Measurements from ENCODE around the gene NCOA7.

NCOA7 gene

DNA sequence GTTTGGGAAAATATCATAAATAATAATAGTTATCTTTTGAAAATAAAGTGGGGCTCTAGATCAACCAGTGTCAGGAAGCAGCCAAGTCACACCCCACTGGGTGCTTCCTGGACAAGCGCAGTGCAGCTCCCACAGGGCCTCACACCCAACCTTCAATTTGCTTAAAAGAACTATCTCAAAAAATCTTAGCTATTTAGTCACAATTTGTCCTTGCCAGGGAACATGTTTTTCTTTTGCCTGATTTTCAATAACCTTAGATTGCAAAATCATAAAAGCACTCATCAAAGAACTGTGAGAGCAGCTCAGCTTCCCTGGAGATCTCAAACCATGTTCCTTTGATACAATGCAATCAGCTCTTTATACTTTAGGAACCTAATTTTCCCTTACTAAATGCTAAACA, 1.6 kb upstream of the NCOA7 start:
- TF ChIP-seq ZFX (IDR thresholded peaks at IDR 0.05; ENCODE audit: borderline replicate concordance): no peak
- TF ChIP-seq, protein P1, sequence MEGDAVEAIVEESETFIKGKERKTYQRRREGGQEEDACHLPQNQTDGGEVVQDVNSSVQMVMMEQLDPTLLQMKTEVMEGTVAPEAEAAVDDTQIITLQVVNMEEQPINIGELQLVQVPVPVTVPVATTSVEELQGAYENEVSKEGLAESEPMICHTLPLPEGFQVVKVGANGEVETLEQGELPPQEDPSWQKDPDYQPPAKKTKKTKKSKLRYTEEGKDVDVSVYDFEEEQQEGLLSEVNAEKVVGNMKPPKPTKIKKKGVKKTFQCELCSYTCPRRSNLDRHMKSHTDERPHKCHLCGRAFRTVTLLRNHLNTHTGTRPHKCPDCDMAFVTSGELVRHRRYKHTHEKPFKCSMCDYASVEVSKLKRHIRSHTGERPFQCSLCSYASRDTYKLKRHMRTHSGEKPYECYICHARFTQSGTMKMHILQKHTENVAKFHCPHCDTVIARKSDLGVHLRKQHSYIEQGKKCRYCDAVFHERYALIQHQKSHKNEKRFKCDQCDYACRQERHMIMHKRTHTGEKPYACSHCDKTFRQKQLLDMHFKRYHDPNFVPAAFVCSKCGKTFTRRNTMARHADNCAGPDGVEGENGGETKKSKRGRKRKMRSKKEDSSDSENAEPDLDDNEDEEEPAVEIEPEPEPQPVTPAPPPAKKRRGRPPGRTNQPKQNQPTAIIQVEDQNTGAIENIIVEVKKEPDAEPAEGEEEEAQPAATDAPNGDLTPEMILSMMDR (IDR thresholded peaks at IDR 0.05): no peak
- H3K27ac ChIP-seq: peak overlapping the region; percentile 86

DNA sequence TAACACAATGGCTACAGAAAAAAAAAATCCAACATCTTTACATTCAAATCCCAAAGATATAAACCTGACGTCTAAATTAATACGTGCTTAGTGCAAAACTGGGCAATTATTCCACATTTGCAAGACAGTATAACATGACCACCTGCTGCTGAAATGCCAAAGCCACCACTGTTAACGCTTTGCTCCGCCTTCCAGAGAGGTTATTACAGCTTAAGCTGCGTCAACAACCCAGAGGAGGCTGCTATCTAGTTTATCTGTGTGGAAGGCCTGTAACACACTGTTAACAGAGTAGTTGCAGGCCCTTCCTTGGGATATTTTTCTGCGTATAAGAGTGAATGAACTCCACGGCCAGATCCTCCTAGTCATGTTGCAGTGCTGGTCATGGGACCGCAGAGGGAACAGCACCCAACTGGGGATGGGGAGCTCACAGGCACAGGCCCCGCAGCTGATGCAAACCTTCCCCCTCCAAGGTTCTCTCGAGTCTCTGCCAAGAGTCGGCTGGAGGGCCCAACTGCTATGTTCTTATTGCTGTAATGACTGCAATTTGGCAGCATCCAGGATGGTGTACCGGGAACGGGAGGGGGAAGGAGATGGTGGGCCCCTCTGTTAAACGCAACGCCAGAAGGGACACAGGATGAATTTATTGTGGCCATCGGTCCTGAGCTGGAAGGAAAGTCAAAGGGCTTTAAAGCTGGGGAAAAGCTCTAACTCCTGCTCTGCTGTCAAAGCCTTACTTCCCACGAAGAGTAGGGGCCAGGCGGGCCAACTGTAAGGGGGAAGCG, 993 bp upstream of the NCOA7 start:
- H3K27ac ChIP-seq: peak overlapping the region; percentile 86
- TF ChIP-seq ZFX (IDR thresholded peaks at IDR 0.05; ENCODE audit: borderline replicate concordance): no peak
- TF ChIP-seq, protein P1 (IDR thresholded peaks at IDR 0.05): no peak

DNA sequence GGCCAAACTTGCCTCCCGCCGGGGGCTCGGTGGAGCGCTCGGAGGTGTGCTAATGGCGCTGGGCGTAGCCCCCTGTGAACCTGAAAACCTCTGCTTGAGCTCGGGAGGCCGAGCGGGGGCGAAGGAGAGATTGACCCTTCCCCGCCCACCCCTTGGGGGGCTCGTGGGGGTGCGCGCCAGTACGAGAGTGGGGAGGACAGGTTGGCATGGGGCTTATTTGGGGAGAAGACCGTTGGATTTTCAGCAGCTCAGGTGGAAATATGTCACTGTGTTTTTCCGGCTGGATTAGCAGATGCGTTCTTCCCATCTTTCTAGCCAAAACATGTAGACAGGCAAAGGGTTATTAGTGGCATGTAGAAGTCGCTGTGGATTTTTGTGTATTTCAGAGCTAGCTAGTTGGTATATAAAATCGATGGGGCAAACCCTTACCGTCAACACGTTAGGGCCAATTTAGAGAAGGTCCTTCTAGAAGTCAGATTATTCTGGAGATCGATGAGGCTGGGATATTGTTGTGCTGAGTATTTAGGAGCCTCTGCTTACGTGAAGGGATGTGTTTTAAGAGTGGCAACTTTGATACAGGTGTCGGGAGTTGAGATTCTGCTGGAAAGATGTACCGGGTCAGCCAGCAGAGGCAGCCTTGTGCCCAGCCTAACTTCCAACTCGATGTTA, 525 bp downstream of the NCOA7 start:
- H3K27ac ChIP-seq: peak overlapping the region; percentile 86
- no peak for TF ChIP-seq ZFX (IDR thresholded peaks at IDR 0.05; ENCODE audit: borderline replicate concordance)
- TF ChIP-seq, protein P1 (IDR thresholded peaks at IDR 0.05): peak; percentile 87

DNA sequence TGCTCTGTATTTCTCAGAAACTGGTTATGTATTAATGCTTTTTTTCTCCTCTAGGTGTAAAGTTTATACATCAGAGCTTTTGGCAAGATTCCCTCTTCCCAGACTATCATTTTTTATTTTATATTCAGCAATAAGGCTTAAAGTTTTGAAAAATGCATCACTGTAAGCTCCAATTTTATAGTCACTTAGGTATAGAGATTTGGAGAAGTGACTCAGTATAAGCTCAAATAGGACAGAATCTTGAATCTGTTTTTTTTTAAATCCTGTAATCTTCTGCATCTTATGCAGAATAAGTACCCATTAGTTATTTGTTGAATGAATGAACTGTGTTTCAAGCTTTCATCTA, 1.0 kb downstream of the NCOA7 start:
- peak overlapping the region; percentile 86 for H3K27ac ChIP-seq
- no peak for TF ChIP-seq ZFX (IDR thresholded peaks at IDR 0.05; ENCODE audit: borderline replicate concordance)
- TF ChIP-seq, protein P1 (IDR thresholded peaks at IDR 0.05): peak; percentile 53

DNA sequence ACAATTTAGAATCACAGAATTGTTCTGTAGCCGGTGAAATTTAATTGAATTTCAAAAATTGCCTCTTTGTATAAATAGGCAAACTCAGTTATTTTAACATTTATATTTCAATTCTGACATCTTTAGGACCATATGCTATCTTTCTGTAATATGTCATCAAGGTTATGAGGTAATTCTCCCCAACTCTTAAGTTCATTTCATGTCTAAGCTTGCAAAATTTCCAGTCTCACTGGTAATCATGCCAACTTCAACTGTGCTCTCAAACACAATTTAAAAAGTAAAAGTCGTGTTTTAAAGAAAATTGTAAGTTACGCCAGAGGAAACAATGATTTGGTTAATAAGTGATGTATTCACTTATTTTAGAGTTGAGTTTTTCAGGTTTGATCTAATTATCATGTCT, 1.4 kb downstream of the NCOA7 start:
- no peak overlapping the region for H3K27ac ChIP-seq
- TF ChIP-seq, protein P1 (IDR thresholded peaks at IDR 0.05): no peak
- no peak for TF ChIP-seq ZFX (IDR thresholded peaks at IDR 0.05; ENCODE audit: borderline replicate concordance)

DNA sequence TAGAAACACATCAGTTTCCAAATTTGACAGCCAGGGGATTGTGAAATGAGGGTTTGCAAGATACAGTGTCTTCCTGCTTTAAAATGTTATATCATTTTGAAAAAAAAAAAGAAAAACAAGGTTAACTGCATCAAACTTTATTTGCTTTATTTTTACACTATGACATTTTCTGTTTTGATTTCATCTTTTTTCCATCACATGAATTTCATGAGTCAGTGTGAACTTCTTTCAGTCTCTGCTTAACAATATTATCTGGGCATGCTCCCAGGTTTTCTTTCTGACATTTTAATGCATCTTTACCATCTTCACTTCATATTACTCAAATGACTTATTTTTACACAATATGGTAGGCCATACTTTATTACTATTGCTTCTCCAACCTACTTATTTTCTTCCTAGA, 1.9 kb downstream of the NCOA7 start:
- no peak overlapping the region for H3K27ac ChIP-seq
- TF ChIP-seq, protein P1 (IDR thresholded peaks at IDR 0.05): no peak

DNA sequence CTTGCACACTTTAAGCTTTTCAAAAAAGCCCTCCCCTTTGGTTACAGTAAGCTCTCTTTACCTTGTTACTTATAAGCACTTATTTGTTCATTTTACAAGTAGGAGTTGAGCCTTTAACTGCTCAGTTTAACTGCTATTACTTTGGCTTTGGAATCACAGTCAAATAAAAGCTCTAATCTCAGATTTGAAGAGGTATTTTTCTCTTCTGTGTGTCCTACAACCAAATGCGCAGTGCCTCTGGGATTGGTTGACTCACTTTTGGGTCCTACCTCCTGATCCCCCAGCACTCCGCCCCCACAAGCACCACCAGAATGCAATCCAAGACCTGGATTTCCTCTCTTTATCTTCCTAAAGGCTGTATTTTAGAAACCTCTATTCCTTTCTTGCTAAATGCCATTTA, 2.5 kb downstream of the NCOA7 start:
- no peak for TF ChIP-seq ZFX (IDR thresholded peaks at IDR 0.05; ENCODE audit: borderline replicate concordance)
- TF ChIP-seq, protein P1 (IDR thresholded peaks at IDR 0.05): no peak
- no peak overlapping the region for H3K27ac ChIP-seq

All from 22Rv1 (cell line).